Measurements from ENCODE around the gene RAET1L. TPM values are rescaled to one million over a fixed set of nuclear protein-coding genes. Genes with fewer than 3 reads are reported as not detected.
"Not testable (repeated sequence)": the region's sequence is repeated elsewhere in the genome, so short reads cannot be mapped to it uniquely, and the experiment has no call there.

The RAET1L gene
- total and polyA plus RNA-seq, 2 donors = not detected

GRCh38 chr6:150017186-150017521 lies 8.2 kb downstream of the RAET1L start:
- DNase-seq (ENCODE audit: extremely low spot score); H3K36me3 ChIP-seq (ENCODE audit: insufficient read depth); H3K27ac ChIP-seq (ENCODE audit: low read depth); H3K4me1 ChIP-seq (ENCODE audit: insufficient read depth); H3K4me3 ChIP-seq (ENCODE audit: low read depth, low read length): not testable (repeated sequence)
- WGBS = 5% methylated on average over 5 of the region's 5 CpGs

DNA sequence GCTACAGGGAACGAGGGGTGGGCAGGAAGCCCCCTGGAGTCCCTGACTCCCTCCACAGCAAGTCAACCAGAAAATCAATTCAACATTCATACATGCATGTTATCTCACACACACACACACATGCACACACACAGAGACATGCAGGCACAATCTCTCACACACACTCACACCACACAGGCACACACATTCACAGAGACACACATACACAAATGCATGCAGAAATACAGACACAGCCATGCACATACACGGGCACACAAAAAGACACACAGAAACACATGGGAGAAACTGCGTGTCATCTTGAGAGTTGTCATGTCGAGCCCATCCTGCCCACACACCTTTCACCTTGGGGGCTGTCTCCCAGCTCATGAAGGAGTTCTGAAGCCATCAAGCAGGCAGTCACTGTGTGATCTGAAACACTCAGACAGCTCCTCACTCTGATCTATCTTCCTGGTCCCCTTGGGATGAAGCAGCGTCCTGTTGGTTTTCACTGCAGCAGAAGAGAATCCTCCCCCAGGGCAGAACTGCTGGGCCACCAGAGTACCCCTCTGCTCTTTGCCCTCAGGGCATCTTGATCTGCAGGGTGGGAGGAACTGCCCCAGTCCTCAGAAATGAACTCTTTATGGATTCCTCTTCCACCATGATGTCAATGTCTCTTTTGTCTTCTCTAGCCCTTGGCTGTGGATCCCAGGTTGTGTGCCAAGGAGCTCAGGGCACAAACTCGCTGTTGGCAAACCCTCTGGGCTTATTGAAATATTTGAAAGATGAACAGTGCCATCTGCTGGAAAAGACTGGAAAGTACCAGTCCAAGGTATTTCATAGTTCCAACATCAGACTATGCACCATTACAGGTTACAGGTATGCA lies 8.8 kb downstream of the RAET1L start:
- DNase-seq (ENCODE audit: extremely low spot score) = no peak
- no peaks in the 10 kb centered on the region for H3K4me1 ChIP-seq (ENCODE audit: insufficient read depth)
- no peak overlapping the region for H3K4me3 ChIP-seq (ENCODE audit: low read depth, low read length)
- WGBS = 23% methylated on average over 6 of the region's 6 CpGs
- no peaks in the 10 kb centered on the region for H3K36me3 ChIP-seq (ENCODE audit: insufficient read depth)
- no peak overlapping the region for H3K27ac ChIP-seq (ENCODE audit: low read depth)

DNA sequence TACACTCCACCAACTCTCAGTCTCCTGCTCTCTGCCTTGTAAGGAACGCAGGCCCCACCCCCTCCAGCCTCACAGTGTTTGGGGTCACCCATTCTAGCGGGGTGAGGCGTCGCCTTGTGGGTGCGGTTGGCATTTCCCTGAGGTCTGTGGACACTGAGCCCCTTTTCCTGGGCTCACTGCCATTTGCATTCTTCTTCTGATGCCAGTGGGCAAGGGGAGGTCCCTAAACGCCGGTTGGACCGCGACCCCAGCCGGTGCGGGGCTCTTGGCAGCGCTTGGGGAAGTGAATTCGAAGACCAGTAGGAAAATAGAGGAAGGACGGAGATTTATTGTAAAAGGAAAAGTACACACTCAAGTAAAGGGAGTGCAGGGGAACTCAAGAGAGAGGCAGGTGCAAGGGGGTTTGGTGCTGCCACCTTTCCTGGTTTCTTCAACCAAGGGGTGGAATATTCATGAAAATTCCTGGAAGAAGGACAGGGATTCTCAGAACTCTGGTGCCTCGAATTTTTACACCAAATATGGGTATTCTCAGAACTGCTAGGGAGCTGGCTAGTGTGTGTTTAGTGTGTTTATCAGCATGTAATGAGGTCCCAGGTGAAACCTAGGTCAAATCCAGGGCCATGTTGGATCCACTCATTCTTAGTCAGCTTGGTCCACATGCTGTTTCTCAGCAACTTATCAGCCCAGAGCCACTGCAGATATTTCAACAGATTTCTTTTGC lies 9.9 kb downstream of the RAET1L start:
- not testable (repeated sequence) for H3K36me3 ChIP-seq (ENCODE audit: insufficient read depth); H3K4me3 ChIP-seq (ENCODE audit: low read depth, low read length); H3K27ac ChIP-seq (ENCODE audit: low read depth); DNase-seq (ENCODE audit: extremely low spot score); H3K4me1 ChIP-seq (ENCODE audit: insufficient read depth)
- 4% methylated on average over 15 of the region's 15 CpGs for WGBS

DNA sequence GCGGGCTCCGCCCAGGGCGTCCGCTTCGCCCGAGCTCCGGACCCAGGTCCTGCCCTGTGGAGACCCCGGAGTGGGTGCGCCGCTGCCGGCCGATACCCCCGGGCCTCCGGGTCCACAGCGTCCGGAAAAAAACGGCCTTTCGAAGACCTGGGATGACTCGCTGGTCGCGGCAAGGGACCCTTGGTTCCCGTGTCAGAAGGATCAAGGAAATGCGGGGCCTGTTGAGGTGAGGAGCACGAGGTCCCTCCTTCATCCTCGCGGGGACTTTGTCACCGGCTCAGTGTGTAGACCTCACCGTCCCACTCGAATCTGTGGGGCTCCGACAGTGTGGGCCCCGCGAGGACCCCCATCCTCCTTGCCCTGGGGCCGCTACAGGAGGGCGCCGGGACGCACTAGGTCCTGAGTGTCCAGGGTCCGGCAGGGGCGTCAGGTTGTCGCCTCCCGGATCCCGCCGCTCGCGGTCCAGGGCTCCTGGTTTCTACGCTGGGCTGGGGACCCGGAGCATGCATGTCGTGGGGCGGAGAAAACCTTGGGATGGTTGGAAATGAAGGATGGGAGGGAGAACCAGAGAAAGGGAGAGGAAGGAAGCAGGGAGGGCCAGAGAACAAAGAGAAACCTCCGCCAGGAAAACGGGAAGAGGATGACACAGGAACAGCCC lies 10.6 kb downstream of the RAET1L start:
- WGBS = 3% methylated on average over 44 of the region's 50 CpGs
- not testable (repeated sequence) for H3K4me1 ChIP-seq (ENCODE audit: insufficient read depth); H3K36me3 ChIP-seq (ENCODE audit: insufficient read depth); H3K27ac ChIP-seq (ENCODE audit: low read depth); H3K4me3 ChIP-seq (ENCODE audit: low read depth, low read length); DNase-seq (ENCODE audit: extremely low spot score)

DNA sequence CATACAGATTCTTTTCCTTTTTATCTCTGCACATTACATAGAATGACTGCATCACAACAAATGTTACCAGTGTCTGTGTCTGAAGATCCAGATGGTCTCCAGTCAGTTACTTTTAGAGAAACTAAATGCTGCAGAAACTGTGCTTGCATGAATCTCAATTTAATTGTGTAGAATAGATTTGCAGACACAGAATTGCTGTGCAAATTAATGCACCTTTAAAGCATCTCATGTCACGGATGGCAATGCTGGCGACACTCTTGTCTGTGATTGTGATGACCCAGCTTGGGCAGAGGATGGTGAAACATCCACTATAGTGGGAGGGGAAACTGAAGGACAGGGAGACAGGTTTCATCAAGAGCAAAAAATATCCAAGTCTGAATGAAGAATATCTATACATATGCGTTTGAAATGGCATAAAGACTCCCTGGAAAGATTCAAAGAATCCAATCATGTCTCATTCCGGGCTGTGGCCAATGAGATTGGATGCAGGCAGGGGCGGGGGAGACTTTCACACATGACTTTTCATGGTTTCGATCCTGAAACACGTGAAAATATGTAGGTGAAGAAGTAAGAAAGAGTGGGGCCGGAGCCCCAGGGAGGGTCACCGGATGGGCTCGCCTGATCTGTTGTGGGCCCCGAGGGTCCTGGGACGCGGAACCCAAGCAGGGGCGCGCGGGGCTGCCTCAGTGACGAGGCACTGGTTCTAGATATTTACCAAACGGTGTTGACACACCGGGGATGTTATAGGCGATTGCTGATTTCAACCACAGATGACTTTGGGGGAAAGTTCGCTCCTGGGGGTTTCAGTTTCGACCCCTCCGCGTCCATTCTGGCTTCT lies 11.3 kb downstream of the RAET1L start:
- DNase-seq (ENCODE audit: extremely low spot score); H3K4me3 ChIP-seq (ENCODE audit: low read depth, low read length); H3K4me1 ChIP-seq (ENCODE audit: insufficient read depth); H3K36me3 ChIP-seq (ENCODE audit: insufficient read depth); H3K27ac ChIP-seq (ENCODE audit: low read depth): not testable (repeated sequence)
- 14% methylated on average over 12 of the region's 24 CpGs for whole genome bisulfite sequencing

DNA sequence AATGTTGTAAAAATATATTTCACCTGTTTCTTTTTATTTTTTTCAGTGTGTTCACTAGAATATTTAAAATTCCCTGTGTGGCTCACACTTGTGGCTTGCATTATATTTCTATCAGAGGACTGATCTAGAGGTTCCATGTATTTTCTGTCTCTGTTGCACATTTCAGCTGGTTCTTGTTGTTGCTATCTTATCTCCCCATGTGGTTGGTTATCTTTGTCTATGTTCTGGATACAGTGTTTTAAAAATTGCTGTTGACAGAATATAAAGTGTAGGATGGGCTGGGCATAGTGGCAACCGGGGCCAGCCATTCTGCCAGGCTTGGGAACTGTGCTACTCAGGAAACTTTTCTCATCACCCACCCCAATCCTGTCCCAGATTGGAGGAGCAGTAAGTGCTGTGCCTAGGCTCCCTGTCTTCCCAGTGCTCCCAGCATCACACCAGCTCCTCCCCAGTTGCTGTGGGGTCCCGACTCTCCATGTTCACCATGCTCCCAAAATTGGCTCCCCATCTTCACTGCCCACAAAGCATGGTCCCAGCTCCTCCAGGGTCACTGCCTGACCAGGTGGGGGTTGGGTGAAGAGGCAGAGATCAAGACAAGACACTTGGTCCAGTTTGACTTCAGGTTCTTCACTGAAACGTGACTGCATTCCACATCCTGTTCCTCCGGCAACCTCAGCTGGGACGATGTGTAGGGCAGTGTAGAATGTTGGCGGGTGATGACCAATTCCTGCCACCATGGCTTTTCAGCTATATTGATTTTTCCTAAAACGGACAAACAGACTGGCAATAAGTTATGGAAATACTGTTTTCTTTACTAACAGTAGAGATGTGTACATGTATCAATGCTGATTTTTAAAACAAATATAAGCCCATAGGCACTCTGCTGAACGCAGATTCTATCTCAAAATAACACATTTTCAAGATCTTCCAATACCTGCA lies 12.2 kb downstream of the RAET1L start:
- H3K4me1 ChIP-seq (ENCODE audit: insufficient read depth); H3K36me3 ChIP-seq (ENCODE audit: insufficient read depth); DNase-seq (ENCODE audit: extremely low spot score); H3K4me3 ChIP-seq (ENCODE audit: low read depth, low read length); H3K27ac ChIP-seq (ENCODE audit: low read depth): not testable (repeated sequence)
- 35% methylated on average over 8 of the region's 8 CpGs for WGBS

GRCh38 chr6:150008588-150008987 lies 16.7 kb downstream of the RAET1L start:
- H3K27ac ChIP-seq (ENCODE audit: low read depth) = no peak overlapping the region

DNA sequence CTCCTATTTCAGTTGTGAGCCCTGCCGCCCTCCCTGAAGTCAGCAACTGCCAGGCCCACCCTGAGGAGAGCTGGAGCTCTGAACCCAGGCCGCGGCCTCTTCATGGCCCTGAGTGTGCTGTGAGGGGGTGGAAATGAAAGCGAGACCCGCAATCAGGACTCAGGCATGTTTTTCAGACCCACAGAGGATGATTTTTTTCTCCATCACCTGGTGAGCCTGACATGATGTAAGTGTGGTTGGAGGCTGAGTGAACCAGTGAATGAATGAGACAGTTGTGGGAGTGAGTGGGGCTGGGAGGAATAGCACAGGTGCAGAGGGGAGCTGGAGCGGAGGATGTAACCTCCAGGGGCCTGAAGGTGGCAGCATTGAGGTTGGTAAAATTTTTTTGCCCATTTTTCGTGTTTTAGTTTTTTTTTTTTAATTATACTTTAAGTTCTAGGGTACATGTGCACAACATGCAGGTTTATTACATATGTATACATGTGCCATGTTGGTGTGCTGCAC lies 18.3 kb downstream of the RAET1L start:
- no peak overlapping the region for H3K4me3 ChIP-seq (ENCODE audit: low read depth, low read length)
- DNase-seq (ENCODE audit: extremely low spot score) = no peak
- WGBS = 68% methylated on average over 7 of the region's 7 CpGs
- H3K36me3 ChIP-seq (ENCODE audit: insufficient read depth) = no peaks in the 10 kb centered on the region
- H3K4me1 ChIP-seq (ENCODE audit: insufficient read depth) = no peaks in the 10 kb centered on the region
- H3K27ac ChIP-seq (ENCODE audit: low read depth) = no peak overlapping the region

More at GRCh38 chr6:150008588-150008987, 16.7 kb downstream of the RAET1L start:
- DNase-seq (ENCODE audit: extremely low spot score) = no peak
- H3K4me1 ChIP-seq (ENCODE audit: insufficient read depth) = no peaks in the 10 kb centered on the region
- WGBS = 44% methylated on average over 9 of the region's 9 CpGs
- H3K4me3 ChIP-seq (ENCODE audit: low read depth, low read length) = no peak overlapping the region
- H3K36me3 ChIP-seq (ENCODE audit: insufficient read depth) = no peaks in the 10 kb centered on the region

DNA sequence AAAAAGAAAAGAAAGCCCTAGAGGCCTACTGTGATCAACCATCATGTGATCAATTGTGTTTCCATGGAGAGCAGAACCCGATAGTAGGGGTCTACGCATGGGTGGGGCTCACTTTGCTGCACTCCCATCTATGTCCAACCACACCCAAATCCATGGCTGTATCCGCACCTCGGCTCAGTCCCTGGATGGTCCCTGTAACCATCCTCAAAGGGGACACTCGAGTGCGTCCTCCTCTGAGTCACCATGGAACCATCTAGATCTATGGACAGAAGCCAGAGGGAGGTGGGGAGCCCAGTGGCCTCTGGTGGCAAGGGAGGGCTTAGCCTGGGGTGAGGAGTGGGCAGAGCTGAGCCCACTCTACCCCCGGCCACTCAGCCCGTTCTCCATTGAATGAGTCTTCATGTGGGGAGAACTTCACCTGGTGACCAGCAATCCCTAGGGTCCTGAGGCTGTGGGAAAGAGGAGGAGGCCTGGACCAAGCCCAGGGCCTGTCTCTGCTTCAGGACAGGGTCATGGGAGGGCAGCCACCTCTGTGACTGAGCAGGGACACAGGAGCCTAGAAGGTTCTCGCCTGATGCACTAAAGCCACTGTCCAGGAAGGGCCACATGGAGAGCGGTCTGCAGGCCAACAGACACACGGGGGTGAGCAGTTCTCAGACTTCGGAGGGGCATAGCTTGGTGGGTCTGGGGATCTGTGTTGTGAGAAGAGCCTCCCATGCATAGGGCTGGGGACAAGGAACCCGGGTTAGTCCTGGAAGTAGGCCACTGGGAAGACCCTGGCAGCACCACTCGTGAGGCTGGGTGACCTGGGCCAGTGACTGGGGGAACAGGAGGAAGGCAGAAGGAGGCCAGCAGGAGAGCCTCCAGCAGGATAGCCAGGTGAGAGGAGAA lies 19.3 kb downstream of the RAET1L start:
- no peaks in the 10 kb centered on the region for H3K4me1 ChIP-seq (ENCODE audit: insufficient read depth)
- 82% methylated on average over 14 of the region's 14 CpGs for WGBS

DNA sequence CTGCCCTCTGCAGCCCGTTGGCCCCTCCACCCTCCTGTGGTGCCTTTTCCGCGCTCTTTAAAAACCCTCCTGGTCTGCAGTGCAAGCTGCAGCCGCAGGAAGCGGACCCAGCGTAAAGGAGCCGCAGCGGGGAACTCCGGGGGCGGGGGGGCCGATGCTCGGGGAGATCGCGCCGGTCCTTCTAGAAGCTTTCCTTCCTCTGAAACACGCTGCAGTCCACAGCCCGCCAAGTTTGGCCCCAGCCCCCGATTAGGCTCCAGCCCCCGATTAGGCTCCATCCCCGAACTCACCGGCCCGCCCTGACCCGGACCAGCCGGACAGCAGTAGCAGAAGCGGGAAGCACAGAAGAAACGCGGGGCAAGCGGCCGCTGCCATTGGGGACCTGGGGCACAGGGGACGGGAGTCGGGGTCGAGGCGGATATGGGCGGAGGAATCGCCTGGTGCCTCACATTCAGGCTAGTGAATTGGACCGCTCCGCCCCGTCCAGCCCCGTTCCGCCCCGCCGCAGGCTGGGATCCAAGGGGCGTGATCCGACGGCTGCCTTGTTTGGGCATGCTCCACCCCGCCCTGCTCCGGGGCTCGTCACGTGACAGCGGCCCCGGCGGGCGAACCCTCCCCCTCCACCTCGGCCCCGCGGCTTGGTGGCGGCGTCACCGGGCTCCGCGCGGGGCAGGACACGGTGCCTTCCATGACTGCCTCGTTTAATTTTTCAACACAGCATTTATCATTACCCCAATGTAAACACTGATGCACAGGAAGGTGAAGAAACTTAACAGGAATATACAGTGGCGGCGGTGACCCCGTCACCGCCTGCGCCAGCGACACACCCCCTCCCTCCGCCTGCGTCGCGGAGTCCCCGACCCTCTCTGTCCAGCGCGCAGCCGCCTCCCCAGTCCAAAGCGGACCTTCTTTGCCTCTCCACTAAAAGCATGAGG lies 20.3 kb downstream of the RAET1L start:
- Histone ChIP-seq H3K27ac (ENCODE audit: low read depth) (no peak overlapping the region), H3K4me3 (ENCODE audit: low read depth, low read length) (peak overlapping the region; percentile 54), H3K4me1 (ENCODE audit: insufficient read depth) (no peaks in the 10 kb centered on the region), H3K36me3 (ENCODE audit: insufficient read depth) (no peaks in the 10 kb centered on the region)
- under 1% methylated on average over 79 of the region's 79 CpGs for WGBS
- peak; percentile 52 for DNase-seq (ENCODE audit: extremely low spot score)

More for the DNA sequence above, 19.3 kb downstream of the RAET1L start:
- Histone ChIP-seq H3K4me3 (ENCODE audit: low read depth, low read length) (no peak overlapping the region), H3K36me3 (ENCODE audit: insufficient read depth) (no peaks in the 10 kb centered on the region), H3K27ac (ENCODE audit: low read depth) (no peak overlapping the region)
- DNase-seq (ENCODE audit: extremely low spot score) = no peak
